HL-60 (cell line): ENCODE measurements around the gene IQSEC1.
A peak's percentile ranks its signal among the peaks of the same experiment; 100 is the strongest.

Source experiments
- DNase-seq, 2 experiments: peaks; one replicate each; pipeline ENCODE4 v3.0.0-alpha.2; 2010 to 2020; ENCODE audit warnings: low read depth in 1 of 2, low spot score in 1 of 2
- H3K27ac ChIP-seq: fragments of 250-450 bp; sonication (Bioruptor Pico); replicated peaks from 2 replicates; pipeline ENCODE4 v1.5.1; 2020; ENCODE audit warnings: mild to moderate bottlenecking, moderate library complexity
- H3K27me3 ChIP-seq: fragments of 250-450 bp; sonication (Bioruptor Pico); 2 replicates; pipeline ENCODE4 v1.5.1; 2021; ENCODE audit warnings: mild to moderate bottlenecking, moderate library complexity; ENCODE audit not compliant: insufficient read depth, poor library complexity, severe bottlenecking
- H3K4me3 ChIP-seq: replicated peaks from 2 replicates; pipeline ENCODE4 v1.5.1; 2011; ENCODE audit warnings: mild to moderate bottlenecking, control low read depth, low read length; ENCODE audit not compliant: insufficient read depth
- CTCF ChIP-seq: IDR thresholded peaks from one replicate; pipeline ENCODE4 v1.5.1; 2011; ENCODE audit warnings: low read length, control low read depth, inconsistent platforms; ENCODE audit not compliant: insufficient read depth
- GABPA ChIP-seq: IDR thresholded peaks from 2 replicates; pipeline ENCODE4 v1.6.1; 2012; ENCODE audit warnings: low read depth
- POLR2AphosphoS5 ChIP-seq: IDR thresholded peaks from 2 replicates; pipeline ENCODE4 v1.6.1; 2012; ENCODE audit warnings: low read depth
- REST ChIP-seq: IDR thresholded peaks from 2 replicates; pipeline ENCODE4 v1.6.1; 2012; ENCODE audit warnings: low read depth; ENCODE audit not compliant: insufficient replicate concordance
- SPI1 ChIP-seq: IDR thresholded peaks from 2 replicates; pipeline ENCODE4 v1.6.1; 2012; ENCODE audit warnings: low read depth, mild to moderate bottlenecking, borderline replicate concordance

The IQSEC1 gene

DNA sequence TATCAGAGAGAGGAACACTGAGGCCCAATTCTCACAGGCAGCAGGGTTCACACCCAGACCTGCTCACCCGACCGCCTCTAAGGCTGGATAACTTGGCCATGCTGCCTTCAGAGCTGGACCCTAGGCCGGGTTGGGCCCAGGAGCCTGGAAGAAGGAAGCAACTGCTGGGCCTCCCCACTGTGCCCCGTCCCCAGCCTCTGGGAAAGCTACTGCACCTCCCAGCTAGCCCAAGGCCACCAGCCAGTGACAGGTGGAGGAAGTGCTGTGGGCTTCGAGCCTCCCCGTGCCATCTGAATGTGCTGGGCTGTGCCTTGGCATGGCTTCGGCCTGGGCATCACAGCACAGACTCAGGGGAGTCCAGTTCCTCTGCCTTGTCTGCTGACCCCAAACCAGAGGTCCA is 169.3 kb downstream of the IQSEC1 start:
- H3K27ac ChIP-seq, result no peak overlapping the region
- DNase-seq, result no peak
- no peak overlapping the region for H3K4me3 ChIP-seq
- no peaks in the 10 kb centered on the region for H3K27me3 ChIP-seq
- TF ChIP-seq GABPA (no peak), POLR2AphosphoS5 (no peak), SPI1 (no peak), REST (no peak), CTCF (no peak)

DNA sequence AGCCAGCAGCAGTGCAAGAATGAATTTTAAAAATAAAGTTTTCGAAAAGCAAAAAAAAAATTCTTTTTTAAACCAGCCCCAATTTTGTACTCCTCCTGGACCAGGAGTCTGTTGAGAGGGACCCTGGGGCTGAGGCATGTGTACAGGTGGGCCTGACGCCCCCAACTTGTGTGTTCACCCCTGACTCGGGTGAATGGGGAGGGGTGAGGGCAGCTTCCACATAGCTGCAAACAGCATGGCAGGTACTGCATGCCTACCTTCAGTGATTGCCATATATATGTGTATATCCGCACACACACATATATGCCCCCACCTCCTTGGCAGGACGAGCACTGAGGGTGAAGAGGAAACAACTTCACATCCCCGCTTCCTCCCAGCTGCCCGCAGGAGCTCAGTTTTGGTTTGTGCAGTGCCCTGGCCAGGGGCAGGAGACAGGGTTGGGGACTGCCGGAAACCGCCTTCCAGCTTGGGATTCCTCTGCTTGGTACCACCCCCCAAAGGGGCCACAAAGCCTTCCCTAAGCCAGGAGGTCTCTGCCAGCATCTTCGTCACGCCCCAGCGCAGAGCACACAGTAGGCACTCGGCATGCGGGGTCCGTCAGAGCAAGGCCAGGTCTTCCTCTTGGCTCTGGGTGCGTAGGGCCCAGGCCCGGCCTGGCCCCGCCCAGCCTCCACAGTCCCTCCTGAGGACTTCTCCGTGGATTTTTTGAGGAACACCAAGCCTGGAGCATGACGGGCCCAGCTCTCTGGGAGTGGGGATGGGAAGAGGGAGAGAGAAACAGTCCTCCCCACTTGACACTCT is 170.0 kb downstream of the IQSEC1 start:
- DNase-seq, result peak in 1 of 2 experiments; percentile 21
- TF ChIP-seq SPI1, result no peak
- Histone ChIP-seq H3K27me3 (no peaks in the 10 kb centered on the region), H3K4me3 (no peak overlapping the region), H3K27ac (no peak overlapping the region)

DNA sequence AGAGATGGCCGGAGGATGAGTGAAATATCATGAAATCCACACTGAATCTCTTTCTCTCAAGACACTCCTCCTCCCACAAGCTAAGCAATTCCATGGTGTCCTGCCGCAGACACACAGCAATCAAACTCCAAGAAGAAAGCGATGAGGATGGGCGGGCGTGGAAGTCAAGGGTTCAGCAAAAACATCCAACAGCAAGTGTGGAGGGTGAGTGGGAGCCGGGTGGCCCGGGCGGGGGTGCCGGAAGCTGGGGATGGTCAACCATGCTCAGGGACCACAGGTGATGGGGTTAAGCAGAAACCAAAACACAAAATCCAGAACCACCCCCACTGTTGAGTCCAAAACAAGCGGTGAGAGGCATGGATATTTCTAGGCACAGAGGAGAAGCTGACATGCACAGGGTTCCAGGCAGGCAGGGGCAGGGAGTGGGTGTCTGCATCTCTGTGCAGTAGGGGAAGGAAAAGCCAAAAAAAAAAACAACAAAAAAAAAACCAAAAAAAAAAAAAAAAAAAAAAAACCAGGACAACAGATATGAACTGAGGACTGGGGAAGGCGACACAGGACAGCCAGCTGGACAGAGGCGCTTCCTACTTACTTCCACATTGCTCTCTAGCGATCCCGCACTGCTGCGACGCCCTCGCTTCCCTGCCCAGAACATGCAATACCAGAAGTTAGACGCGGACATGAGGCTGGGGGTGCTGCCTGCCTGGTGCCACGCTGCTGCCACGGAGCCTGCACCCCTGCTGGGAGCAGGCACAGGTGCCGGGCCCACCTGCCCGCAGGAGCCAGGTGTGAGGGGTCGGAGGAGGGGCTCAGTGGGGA is 170.8 kb downstream of the IQSEC1 start:
- H3K27ac ChIP-seq, result no peak overlapping the region
- TF ChIP-seq POLR2AphosphoS5 (no peak), REST (peak; percentile 20)
- H3K4me3 ChIP-seq, result no peak overlapping the region
- DNase-seq, result peak in 1 of 2 experiments; percentile 62
- H3K27me3 ChIP-seq, result no peaks in the 10 kb centered on the region

- Histone ChIP-seq H3K27me3 (no peaks in the 10 kb centered on the region), H3K27ac (no peak overlapping the region), H3K4me3 (no peak overlapping the region)
- no peak for TF ChIP-seq POLR2AphosphoS5
- TF ChIP-seq CTCF, result no peak
- no peak for TF ChIP-seq REST
- no peak for TF ChIP-seq GABPA
- no peak for TF ChIP-seq SPI1
- no peak for DNase-seq
Observed at GRCh38 chr3:12901623-12902045, 171.6 kb downstream of the IQSEC1 start.
